ENCODE results near the gene ADGRG1.
A peak's percentile ranks its signal among the peaks of the same experiment; 100 is the strongest.

ADGRG1 gene

GRCh38 chr16:57648581-57649442, 20.4 kb downstream of the ADGRG1 start:
- peak; percentile 27 to 29 for DNase-seq (ENCODE audit: low read depth in 2 of 2)

- no peak for DNase-seq (ENCODE audit: low read depth in 2 of 2)
Observed at GRCh38 chr16:57649443-57649751, 21.0 kb downstream of the ADGRG1 start.

- DNase-seq (ENCODE audit: low read depth in 2 of 2): no peak
Observed at GRCh38 chr16:57649846-57650245, 21.4 kb downstream of the ADGRG1 start.

GRCh38 chr16:57651344-57652333, 23.2 kb downstream of the ADGRG1 start:
- no peak for DNase-seq (ENCODE audit: low read depth in 2 of 2)

- no peak for DNase-seq (ENCODE audit: low read depth in 2 of 2)
Observed at GRCh38 chr16:57652695-57653471, 24.5 kb downstream of the ADGRG1 start.

GRCh38 chr16:57653936-57654335, 25.5 kb downstream of the ADGRG1 start:
- no peak for DNase-seq (ENCODE audit: low read depth in 2 of 2)

- DNase-seq (ENCODE audit: low read depth in 2 of 2): no peak
Observed at GRCh38 chr16:57656342-57656955, 28.0 kb downstream of the ADGRG1 start.

GRCh38 chr16:57657228-57657627, 28.8 kb downstream of the ADGRG1 start:
- no peak for DNase-seq (ENCODE audit: low read depth in 2 of 2)

GRCh38 chr16:57658130-57658877, 29.9 kb downstream of the ADGRG1 start:
- no peak for DNase-seq (ENCODE audit: low read depth in 2 of 2)

- DNase-seq (ENCODE audit: low read depth in 2 of 2): no peak
Observed at GRCh38 chr16:57658878-57659674, 30.6 kb downstream of the ADGRG1 start.

GRCh38 chr16:57660715-57661463, 32.5 kb downstream of the ADGRG1 start:
- no peak for DNase-seq (ENCODE audit: low read depth in 2 of 2)

- no peak for DNase-seq (ENCODE audit: low read depth in 2 of 2)
Observed at GRCh38 chr16:57661510-57661909, 33.1 kb downstream of the ADGRG1 start.

- DNase-seq (ENCODE audit: low read depth in 2 of 2): no peak
Observed at GRCh38 chr16:57661936-57662906, 33.8 kb downstream of the ADGRG1 start.

- DNase-seq (ENCODE audit: low read depth in 2 of 2): no peak
Observed at GRCh38 chr16:57663436-57663835, 35.0 kb downstream of the ADGRG1 start.

GRCh38 chr16:57663917-57664661, 35.7 kb downstream of the ADGRG1 start:
- no peak for DNase-seq (ENCODE audit: low read depth in 2 of 2)

GRCh38 chr16:57664662-57665025, 36.2 kb downstream of the ADGRG1 start:
- DNase-seq (ENCODE audit: low read depth in 2 of 2): no peak

GRCh38 chr16:57665541-57665940, 37.1 kb downstream of the ADGRG1 start:
- DNase-seq (ENCODE audit: low read depth in 2 of 2): no peak

Measured in fibroblast of skin of left biceps (primary cell).